ENCODE measurements around the gene PARVG. TPM values are rescaled to one million over a fixed set of nuclear protein-coding genes. Genes with fewer than 3 reads are reported as not detected.

The PARVG gene, protein sequence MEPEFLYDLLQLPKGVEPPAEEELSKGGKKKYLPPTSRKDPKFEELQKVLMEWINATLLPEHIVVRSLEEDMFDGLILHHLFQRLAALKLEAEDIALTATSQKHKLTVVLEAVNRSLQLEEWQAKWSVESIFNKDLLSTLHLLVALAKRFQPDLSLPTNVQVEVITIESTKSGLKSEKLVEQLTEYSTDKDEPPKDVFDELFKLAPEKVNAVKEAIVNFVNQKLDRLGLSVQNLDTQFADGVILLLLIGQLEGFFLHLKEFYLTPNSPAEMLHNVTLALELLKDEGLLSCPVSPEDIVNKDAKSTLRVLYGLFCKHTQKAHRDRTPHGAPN
- not detected in 2 replicates for total RNA-seq

DNA sequence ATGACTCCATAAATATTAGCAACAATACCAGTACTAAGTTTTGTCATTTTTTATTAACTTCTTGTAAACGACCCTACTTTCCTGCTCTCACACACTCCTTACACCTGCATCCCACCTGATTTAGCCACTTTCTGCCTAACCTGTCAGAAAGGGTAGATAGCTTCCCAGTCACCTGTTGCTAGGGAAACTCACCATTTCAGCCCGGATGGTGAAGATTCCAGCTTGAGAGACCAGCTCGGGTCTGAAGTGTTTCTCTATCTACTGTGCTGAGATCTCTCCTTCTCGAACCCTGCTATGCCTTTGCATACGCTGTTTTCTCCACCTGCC, at the start of gene PARVG:
Gene PARVG (plus strand): TSS at position 220 of the 327 bp plus-strand sequence. CDS start 2,405 bp downstream, outside the sequence.
- DNase-seq (ENCODE audit: extremely low read depth, low read depth, low spot score), result no peak

DNA sequence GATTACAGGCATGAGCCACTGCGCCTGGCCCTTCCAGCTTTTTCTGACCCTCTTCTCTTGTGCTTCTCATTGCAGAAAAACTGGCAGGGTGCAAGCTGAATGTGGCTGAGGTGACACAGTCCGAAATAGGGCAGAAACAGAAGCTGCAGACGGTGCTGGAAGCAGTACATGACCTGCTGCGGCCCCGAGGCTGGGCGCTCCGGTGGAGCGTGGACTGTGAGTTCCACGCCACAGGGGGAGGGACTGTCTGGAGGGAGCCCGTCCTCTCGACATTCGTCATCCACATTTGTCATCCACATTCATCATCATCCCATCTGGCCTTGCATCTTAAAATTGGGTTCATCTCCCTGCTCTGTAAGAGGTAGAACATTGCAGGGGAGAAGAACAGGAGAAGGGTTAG, 49.3 kb upstream of the PARVG start:
- no peak for DNase-seq (ENCODE audit: extremely low read depth, low read depth, low spot score)

- DNase-seq (ENCODE audit: extremely low read depth, low read depth, low spot score), result no peak
Observed at GRCh38 chr22:44131989-44132685, 48.6 kb upstream of the PARVG start.

DNA sequence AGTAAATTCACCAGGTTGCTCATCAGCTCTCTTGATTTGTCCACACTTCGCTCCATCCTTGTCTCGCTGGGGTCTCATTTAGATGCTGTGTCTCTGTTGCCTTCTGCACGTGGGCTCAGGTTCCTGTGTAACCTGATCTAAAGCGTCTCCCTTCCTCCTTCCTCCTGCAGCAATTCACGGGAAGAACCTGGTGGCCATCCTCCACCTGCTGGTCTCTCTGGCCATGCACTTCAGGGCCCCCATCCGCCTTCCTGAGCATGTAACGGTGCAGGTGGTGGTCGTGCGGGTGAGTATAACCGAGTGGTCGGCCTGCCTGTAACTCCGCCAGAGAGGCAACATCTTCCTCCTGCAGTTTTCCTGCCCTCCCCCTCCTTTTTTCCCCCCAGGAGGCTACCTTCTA, 48.0 kb upstream of the PARVG start:
- no peak for DNase-seq (ENCODE audit: extremely low read depth, low read depth, low spot score)

DNA sequence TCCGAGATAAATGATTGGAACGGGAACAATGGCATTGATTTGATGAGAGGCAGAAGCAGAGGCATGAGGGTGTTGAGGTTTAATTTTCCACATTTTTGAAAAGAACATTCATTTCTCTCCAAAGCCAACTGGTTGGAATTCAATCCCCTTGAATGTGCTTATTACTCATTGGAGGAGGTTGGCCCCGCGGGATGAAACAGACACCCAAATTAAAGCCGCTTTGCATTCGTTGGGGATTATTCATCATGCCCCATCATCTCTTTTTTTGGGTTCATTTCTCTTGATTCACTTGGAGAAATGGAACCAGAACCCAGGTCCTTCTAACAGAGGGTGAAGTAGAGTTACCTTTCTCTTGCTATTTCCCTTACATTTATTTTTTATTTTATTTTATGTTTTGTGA, 47.6 kb upstream of the PARVG start:
- DNase-seq (ENCODE audit: extremely low read depth, low read depth, low spot score), result no peak

GRCh38 chr22:44133901-44134571, 46.7 kb upstream of the PARVG start:
- no peak for DNase-seq (ENCODE audit: extremely low read depth, low read depth, low spot score)

DNA sequence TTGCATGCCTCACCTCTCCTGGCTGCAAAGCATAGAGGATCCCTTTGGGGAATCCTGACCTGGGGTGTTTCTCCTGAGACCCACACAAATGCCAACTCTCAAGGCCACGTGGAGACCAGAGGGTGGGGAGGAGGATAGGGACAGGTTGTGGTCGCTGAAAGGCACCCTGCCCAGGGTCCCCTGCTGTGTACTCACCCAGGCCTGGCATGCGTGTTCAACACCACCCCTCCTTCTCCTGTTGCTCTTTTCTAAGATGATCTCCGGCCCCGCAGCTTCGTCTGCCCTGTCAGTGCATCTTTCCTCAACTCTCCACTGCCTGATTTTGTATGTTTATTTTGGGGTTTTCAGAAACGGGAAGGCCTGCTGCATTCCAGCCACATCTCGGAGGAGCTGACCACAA, 44.6 kb upstream of the PARVG start:
- no peak for DNase-seq (ENCODE audit: extremely low read depth, low read depth, low spot score)

GRCh38 chr22:44136786-44137185, 43.9 kb upstream of the PARVG start:
- no peak for DNase-seq (ENCODE audit: extremely low read depth, low read depth, low spot score)

- DNase-seq (ENCODE audit: extremely low read depth, low read depth, low spot score), result no peak
Observed at GRCh38 chr22:44137415-44137814, 43.3 kb upstream of the PARVG start.

DNA sequence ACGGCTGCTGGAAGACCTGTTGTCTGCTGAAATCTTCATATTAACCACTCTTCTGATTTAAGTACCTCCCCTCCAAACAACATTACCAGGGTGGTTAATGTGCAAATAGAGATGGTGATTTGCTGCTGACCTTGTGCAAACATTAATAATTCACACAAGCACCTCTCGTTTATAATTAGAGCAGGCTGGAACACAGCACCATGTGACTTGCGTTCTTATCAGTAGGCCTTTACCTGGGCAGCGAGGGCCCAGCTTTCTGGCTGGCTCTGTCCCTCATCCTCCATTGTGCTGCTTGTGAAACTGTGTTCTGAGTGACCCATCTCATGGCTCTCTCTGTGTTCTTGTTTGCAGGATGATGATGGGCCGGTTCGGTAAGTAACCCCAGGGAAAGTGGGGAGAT, 41.0 kb upstream of the PARVG start:
- no peak for DNase-seq (ENCODE audit: extremely low read depth, low read depth, low spot score)

DNA sequence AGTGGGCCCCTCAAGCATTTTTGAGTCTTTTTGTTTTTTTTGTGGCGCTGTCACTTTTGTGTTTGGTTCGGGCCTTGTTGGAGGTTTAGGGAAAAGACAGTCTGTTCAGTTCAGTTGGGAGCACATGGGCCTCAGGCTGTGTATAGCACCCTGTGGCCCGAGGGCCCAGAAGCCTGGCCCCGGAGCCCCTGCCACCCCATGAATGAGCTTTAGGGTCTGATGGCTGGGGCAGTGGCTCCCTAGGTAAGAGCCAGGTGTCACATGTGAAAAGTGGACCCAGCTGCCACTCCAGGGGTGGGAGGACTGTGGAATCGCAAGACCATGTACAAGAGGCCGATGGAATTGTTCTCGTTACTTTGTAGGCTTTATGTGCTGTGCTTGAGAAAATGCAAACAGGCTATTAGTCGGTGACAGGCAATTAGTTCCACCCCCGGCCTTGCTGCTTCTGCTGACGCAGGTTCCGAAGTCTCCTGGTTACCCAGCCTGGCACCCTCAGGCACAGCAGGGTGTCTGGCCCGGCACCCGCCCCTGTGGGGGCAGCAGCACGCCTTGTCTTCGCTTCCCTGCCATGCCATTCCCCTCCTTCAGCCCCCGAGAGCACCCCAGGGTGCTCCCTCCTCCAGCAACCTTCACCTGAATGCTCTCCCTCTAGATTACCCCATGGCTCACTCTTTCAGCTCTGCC, 38.2 kb upstream of the PARVG start:
- DNase-seq (ENCODE audit: extremely low read depth, low read depth, low spot score), result no peak

DNA sequence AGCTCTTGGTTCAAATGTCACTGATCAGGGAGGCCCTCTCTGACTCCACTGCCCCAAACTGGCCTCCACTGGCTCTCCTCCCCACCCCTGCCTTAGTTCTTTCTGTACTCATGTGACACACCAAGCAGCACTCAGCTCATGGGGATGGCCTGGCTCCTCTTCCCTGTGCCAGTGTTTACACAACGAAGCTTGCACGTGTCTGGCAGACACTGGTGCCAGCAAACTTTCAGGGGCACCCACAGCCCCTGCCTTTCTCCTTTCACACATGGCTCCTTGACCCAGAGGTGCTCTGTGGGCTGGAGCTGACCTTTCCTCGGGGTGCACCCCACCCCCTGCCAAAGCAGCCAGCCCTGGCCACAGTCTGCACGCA, 37.6 kb upstream of the PARVG start:
- no peak for DNase-seq (ENCODE audit: extremely low read depth, low read depth, low spot score)

DNA sequence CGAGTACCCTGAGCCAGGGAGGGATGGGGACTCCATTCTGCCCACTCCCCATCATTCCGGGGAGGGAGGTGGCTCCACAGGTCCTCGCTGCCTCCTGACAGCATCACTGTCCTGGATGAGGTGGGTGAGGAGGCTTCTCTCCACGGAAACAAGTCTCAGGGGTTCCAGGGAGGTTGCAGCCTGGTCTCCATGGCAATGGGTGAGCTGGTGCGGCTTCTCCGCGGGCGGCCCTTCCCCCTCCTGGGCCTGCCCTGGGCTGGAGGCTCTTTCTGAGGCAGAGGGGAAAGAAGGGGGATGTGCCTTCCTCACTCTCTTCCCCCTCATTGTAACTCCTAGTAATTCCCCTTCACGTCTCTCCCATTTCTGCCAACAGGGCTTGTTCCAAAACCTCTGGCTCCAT, 37.1 kb upstream of the PARVG start:
- DNase-seq (ENCODE audit: extremely low read depth, low read depth, low spot score), result no peak

GRCh38 chr22:44144046-44144569, 36.6 kb upstream of the PARVG start:
- no peak for DNase-seq (ENCODE audit: extremely low read depth, low read depth, low spot score)

GRCh38 chr22:44145544-44145943, 35.2 kb upstream of the PARVG start:
- no peak for DNase-seq (ENCODE audit: extremely low read depth, low read depth, low spot score)

GRCh38 chr22:44146088-44146861, 34.5 kb upstream of the PARVG start:
- no peak for DNase-seq (ENCODE audit: extremely low read depth, low read depth, low spot score)

GRCh38 chr22:44147008-44147645, 33.6 kb upstream of the PARVG start:
- no peak for DNase-seq (ENCODE audit: extremely low read depth, low read depth, low spot score)

DNA sequence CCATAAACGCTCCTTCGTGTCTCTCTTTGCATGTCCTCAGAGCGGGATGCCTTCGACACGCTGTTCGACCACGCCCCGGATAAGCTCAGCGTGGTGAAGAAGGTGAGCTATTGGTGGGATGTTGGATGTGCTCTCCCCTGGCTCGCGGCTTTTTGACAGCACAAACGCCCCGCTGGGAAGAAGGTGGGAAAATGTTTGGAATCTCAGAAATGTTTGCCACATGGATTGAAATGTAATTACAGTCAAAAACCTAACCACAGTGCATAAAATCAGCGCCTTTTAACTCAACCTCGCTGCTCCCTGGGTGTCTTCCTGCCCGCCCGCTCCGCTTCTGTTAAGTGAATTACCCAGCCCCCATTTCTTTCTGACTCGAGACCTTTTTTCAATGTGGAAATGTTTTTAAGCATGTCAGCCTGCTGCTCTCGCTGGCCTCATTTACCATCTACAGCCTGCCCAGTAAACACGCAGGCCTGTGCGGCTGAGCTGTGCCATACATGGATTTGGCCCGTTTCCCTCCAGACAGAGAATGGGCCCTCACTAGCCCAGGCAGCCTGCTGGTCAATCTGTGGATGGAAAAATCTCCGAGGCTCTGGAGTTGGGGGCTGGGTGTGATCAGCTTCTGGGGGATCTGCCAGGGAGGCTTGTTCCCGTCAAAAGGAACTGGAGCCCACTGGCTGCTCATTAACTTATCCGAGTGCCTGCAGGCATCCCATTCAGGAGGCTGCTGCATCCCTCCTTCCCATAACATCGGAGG, 32.7 kb upstream of the PARVG start:
- no peak for DNase-seq (ENCODE audit: extremely low read depth, low read depth, low spot score)

- DNase-seq (ENCODE audit: extremely low read depth, low read depth, low spot score), result no peak
Observed at GRCh38 chr22:44151676-44152075, 29.0 kb upstream of the PARVG start.
